ENCODE results near the gene RRM1.
"Not testable (repeated sequence)": the region's sequence is repeated elsewhere in the genome, so short reads cannot be mapped to it uniquely, and the experiment has no call there.

The RRM1 gene

GRCh38 chr11:4094348-4095291 lies at the start of gene RRM1:
Gene RRM1 (plus strand): TSS chr11:4094799. CDS start chr11:4095013, 214 bp downstream.
- DNase-seq (ENCODE audit: low spot score) = peak; percentile 97

- DNase-seq (ENCODE audit: low spot score) = no peak
Measured at GRCh38 chr11:4044976-4045646, 49.5 kb upstream of the RRM1 start.

DNA sequence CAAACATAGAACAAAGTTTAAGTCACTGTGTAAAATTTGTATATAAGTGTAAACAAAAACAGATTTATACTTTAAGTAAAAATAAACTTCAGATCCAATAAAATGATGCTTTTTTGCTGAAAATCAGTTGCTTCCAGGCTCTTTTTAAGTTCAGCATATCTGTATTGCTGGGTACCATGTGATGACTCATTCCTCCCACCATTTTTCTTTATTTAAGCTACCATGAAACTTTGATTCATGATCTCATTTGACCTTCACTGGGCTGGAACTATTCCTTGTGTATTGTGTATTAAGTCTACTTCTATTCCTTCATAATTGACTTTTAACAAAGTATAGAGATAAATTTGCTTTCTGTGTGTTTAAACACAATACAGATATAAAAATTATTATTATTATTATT lies 46.3 kb upstream of the RRM1 start:
- no peak for DNase-seq (ENCODE audit: low spot score)

DNA sequence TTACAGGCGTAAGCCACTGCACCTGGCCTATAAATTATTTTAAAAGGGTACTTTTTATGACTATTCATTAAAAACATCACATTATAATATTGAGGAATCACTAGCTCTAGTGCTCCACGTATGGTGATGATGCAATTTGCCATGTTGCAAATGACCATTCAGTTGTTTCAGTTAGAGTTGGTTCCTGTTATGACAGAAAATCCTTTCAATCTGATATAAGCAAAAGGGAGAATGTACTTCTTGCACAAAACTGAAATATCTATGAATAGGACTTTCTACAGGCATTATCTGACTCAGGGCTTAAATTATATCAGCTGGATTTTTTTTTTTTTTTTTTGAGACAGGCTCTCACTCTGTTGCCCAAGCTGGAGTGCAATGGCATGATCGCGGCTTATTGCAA lies 45.6 kb upstream of the RRM1 start:
- DNase-seq (ENCODE audit: low spot score) = no peak

- no peak for DNase-seq (ENCODE audit: low spot score)
Measured at GRCh38 chr11:4050138-4050537, 44.5 kb upstream of the RRM1 start.

GRCh38 chr11:4053200-4053599 lies 41.4 kb upstream of the RRM1 start:
- DNase-seq (ENCODE audit: low spot score) = not testable (repeated sequence)

GRCh38 chr11:4054643-4055042 lies 40.0 kb upstream of the RRM1 start:
- no peak for DNase-seq (ENCODE audit: low spot score)

DNA sequence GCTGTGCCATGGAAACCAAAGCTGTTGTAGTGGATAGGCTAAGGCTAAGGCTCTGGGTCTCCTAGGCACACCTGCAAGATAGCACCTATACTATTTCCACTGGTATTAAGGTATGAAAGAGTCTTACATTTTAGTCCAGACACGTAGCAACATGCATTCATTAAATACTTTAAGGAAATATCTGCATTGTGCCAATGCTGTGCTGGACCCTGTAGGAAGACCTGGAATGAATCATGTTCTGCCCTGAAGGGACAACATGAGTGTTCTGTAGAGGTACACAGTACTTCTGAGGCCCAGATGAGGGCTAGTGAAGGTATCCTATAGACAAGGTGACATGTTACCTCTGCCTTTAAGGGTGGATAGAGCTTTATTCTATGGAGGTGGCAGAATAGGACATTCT lies 35.2 kb upstream of the RRM1 start:
- no peak for DNase-seq (ENCODE audit: low spot score)

GRCh38 chr11:4060182-4060923 lies 34.2 kb upstream of the RRM1 start:
- DNase-seq (ENCODE audit: low spot score) = no peak

GRCh38 chr11:4061700-4062099 lies 32.9 kb upstream of the RRM1 start:
- DNase-seq (ENCODE audit: low spot score) = no peak

DNA sequence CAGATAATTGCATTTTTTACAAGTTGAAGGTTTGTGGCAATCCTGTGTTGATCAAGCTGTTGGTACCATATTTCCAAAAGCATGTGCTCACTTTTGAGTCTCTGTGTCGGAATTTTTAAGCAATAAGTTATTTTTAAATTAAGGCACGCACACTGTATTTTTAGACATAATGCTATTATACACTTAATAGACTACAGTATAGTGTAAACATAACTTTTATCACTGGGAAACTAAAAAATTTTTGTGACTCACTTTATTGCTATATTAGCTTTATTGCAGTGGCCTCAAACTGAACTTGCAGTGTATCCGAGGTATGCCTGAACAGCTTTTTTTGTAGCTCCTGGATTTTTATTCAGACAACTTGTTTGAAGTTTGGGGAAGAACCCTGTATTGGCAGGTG lies 31.3 kb upstream of the RRM1 start:
- DNase-seq (ENCODE audit: low spot score) = no peak

DNA sequence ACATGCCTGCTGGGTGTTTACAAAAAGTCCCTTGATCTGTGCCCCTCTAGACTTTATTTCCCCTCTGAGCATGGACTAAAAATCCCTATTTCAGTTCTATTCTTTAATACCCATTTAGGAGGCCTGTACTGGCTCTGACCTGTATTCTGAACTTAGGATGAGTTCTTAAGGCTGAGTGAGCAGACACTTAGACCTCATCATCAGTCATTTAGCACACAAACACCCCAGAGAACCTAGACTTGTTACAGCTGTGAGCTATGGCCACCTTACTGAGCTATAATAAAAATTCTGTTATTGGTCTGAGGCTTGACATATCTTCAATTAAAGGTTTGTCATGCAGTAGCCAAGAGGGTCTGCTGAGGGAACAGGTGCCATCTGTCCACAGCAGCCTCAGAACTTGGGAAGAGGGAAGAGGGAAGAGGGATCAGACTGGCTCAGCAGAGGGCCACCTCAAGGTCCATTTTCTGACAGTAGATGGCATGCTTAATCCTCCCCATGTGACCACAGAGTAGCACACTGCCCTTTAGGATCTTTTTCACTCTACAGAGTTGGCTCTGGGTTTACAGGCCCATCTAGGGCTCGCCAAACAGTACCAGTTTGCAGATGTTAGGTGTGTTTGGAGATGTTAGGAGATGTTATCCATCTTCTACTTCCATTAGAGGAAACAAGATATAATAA lies 30.2 kb upstream of the RRM1 start:
- no peak for DNase-seq (ENCODE audit: low spot score)

DNA sequence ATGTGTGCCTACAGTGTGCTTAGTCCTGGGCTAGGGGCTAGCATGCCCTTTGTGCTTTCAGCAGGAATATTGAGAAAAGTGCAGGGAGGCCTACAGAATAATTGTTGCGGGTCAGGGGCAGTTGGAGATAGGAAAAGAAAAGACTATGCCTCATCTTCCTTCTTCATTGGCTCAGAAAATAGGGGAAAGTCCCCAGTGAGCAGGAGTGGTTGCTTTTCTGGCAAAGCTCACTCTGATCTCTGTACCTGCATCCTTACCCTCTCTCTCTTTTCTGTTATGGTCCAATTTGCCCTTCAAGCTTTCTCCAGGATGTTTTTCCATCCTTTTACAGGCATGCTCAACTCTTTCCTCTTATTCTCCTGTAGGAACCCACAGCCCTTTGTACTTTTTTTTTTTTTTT lies 29.5 kb upstream of the RRM1 start:
- DNase-seq (ENCODE audit: low spot score) = no peak

- DNase-seq (ENCODE audit: low spot score) = no peak
Measured at GRCh38 chr11:4065601-4066377, 28.8 kb upstream of the RRM1 start.

- DNase-seq (ENCODE audit: low spot score) = no peak
Measured at GRCh38 chr11:4066910-4067309, 27.7 kb upstream of the RRM1 start.

GRCh38 chr11:4068962-4069361 lies 25.6 kb upstream of the RRM1 start:
- no peak for DNase-seq (ENCODE audit: low spot score)

GRCh38 chr11:4071325-4071724 lies 23.3 kb upstream of the RRM1 start:
- DNase-seq (ENCODE audit: low spot score) = no peak

DNA sequence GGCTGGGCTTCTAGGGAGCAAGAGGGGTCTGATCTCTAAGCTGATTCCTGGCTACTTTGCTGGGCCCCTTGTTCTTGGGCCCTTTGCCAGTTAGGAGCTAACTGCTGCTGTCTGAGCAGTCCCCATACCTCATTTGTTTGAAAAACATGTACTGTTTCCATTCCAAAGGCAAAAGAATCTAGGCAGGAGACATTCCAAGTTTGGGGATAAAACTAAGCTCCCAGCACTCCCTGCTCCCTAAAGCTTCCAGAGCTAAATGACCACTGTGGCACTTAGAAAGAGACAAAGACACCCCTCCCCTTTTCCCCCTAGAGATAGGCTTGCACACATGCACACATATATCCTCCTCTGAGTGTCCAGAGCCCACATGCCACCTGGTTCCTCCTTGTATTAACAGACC lies 22.7 kb upstream of the RRM1 start:
- no peak for DNase-seq (ENCODE audit: low spot score)

GRCh38 chr11:4072668-4073285 lies 21.8 kb upstream of the RRM1 start:
- DNase-seq (ENCODE audit: low spot score) = peak; percentile 84

- DNase-seq (ENCODE audit: low spot score) = no peak
Measured at GRCh38 chr11:4074266-4074665, 20.3 kb upstream of the RRM1 start.

- DNase-seq (ENCODE audit: low spot score) = no peak
Measured at GRCh38 chr11:4076774-4077173, 17.8 kb upstream of the RRM1 start.
